ENCODE data around the gene POC1A. TPM values are rescaled to one million over a fixed set of nuclear protein-coding genes. Genes with fewer than 3 reads are reported as not detected.

POC1A gene
- total RNA-seq, 1 experiment from 2014 or later, result 29.0 TPM

GRCh38 chr3:52123106-52123725, 31.0 kb downstream of the POC1A start:
- peaks cover 22 to 78% (median 70%) of the 10 kb centered on the region in 3 experiments; a peak in 6 of 7 replicates for H3K36me3 Mint-ChIP-seq (ENCODE audit: insufficient read depth in 1 of 3, low read depth in 3 of 3)
- H2AFZ ChIP-seq (ENCODE audit: low read length), result no peak overlapping the region

More at GRCh38 chr3:52123106-52123725, 31.0 kb downstream of the POC1A start:
- no CpG with 5 or more reads among the region's 10 CpGs for WGBS (ENCODE audit: extremely low coverage, insufficient read length, low lambda C conversion rate)
- Histone ChIP-seq H3T11ph (ENCODE audit: low read length) (no peak overlapping the region), H3K9ac (ENCODE audit: extremely low read depth, insufficient read length, low read length) (no peak overlapping the region), H2BK20ac (ENCODE audit: low read depth, low read length, poor library complexity, severe bottlenecking) (no peak overlapping the region), H3K14ac (ENCODE audit: insufficient read depth, low read length) (no peak overlapping the region), H3K27ac (ENCODE audit: insufficient read length, low read depth, low read length) (no peak overlapping the region), H3K4me1 (ENCODE audit: insufficient read depth, low read length) (no peaks in the 10 kb centered on the region), H4K8ac (replicated peaks; ENCODE audit: insufficient read length, low read depth, low read length) (no peak overlapping the region), H3K4me2 (ENCODE audit: insufficient read depth, insufficient read length, low read length) (no peak overlapping the region), H3K23ac (ENCODE audit: insufficient read length, low read depth, low read length) (no peak overlapping the region), H2BK15ac (ENCODE audit: low read depth, low read length) (no peak overlapping the region), H4K20me1 (ENCODE audit: control insufficient read depth, insufficient read depth, insufficient read length) (no peaks in the 10 kb centered on the region), H3K79me2 (ENCODE audit: insufficient read depth, low read length) (no peaks in the 10 kb centered on the region), H3K79me1 (ENCODE audit: insufficient read depth, low read depth, low read length, poor library complexity, severe bottlenecking) (no peaks in the 10 kb centered on the region), H3K56ac (ENCODE audit: insufficient read length, low read depth, low read length) (no peak overlapping the region), H3K4ac (ENCODE audit: low read depth, low read length) (no peak overlapping the region), H2BK120ac (ENCODE audit: low read depth, low read length, poor library complexity, severe bottlenecking) (no peak overlapping the region), H2AK5ac (ENCODE audit: insufficient read length, low read length) (no peak overlapping the region), H3K27me3 (ENCODE audit: insufficient read depth, low read length) (no peaks in the 10 kb centered on the region), H2BK5ac (ENCODE audit: insufficient read length, low read length) (no peak overlapping the region), H3K23me2 (ENCODE audit: insufficient read length, low read depth, low read length, poor library complexity, severe bottlenecking) (no peaks in the 10 kb centered on the region), H3K18ac (ENCODE audit: insufficient read length, low read depth, low read length) (no peak overlapping the region), H4K91ac (ENCODE audit: insufficient read length, low read depth, low read length) (no peak overlapping the region), H2BK12ac (ENCODE audit: insufficient read length, low read depth, low read length) (no peak overlapping the region), H4K5ac (ENCODE audit: insufficient read length, low read depth, low read length) (no peak overlapping the region), H3K9me3 (ENCODE audit: control insufficient read depth, low read depth, low read length) (no peaks in the 10 kb centered on the region)
- no peak overlapping the region for H3K4me3 Mint-ChIP-seq
- no peaks in the 10 kb centered on the region for H3K27me3 Mint-ChIP-seq (ENCODE audit: low read depth)
- DNase-seq, result peak; percentile 80
- H3K4me1 Mint-ChIP-seq, result peaks cover 0 to 3% of the 10 kb centered on the region in 2 experiments; a peak in 2 of 4 replicates
- H3K27ac Mint-ChIP-seq, result no peak overlapping the region
- no peaks in the 10 kb centered on the region for H3K9me3 Mint-ChIP-seq
- TF ChIP-seq, protein P1, sequence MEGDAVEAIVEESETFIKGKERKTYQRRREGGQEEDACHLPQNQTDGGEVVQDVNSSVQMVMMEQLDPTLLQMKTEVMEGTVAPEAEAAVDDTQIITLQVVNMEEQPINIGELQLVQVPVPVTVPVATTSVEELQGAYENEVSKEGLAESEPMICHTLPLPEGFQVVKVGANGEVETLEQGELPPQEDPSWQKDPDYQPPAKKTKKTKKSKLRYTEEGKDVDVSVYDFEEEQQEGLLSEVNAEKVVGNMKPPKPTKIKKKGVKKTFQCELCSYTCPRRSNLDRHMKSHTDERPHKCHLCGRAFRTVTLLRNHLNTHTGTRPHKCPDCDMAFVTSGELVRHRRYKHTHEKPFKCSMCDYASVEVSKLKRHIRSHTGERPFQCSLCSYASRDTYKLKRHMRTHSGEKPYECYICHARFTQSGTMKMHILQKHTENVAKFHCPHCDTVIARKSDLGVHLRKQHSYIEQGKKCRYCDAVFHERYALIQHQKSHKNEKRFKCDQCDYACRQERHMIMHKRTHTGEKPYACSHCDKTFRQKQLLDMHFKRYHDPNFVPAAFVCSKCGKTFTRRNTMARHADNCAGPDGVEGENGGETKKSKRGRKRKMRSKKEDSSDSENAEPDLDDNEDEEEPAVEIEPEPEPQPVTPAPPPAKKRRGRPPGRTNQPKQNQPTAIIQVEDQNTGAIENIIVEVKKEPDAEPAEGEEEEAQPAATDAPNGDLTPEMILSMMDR (conservative IDR thresholded peaks at IDR 0.05), result peak; percentile 97

Measured in H9 (cell line).